Hepatocyte (in vitro differentiated cells): Measurements from ENCODE around the gene CHFR. TPM values are rescaled to one million over a fixed set of nuclear protein-coding genes. Genes with fewer than 3 reads are reported as not detected.

ENCODE experiments used
- DNase-seq: peaks from one replicate; pipeline ENCODE4 v3.0.0-alpha.2; 2016; ENCODE audit warnings: low spot score
- H2AFZ ChIP-seq: fragments of 200-600 bp; sonication (generic); 2 replicates; pipeline ENCODE4 v1.6.0; 2016; ENCODE audit warnings: antibody characterized with exemption, mild to moderate bottlenecking
- H3K27ac ChIP-seq: fragments of 200-600 bp; sonication (generic); 2 replicates; pipeline ENCODE4 v1.5.1; 2016; ENCODE audit warnings: mild to moderate bottlenecking
- H3K27me3 ChIP-seq: fragments of 200-600 bp; sonication (generic); 2 replicates; pipeline ENCODE4 v1.6.1; 2016
- H3K36me3 ChIP-seq: fragments of 200-600 bp; sonication (generic); replicated peaks from 2 replicates; pipeline ENCODE4 v1.5.1; 2016; ENCODE audit warnings: low read depth; ENCODE audit not compliant: insufficient read depth
- H3K4me1 ChIP-seq: fragments of 200-600 bp; sonication (generic); 2 replicates; pipeline ENCODE4 v1.5.1; 2016; ENCODE audit warnings: mild to moderate bottlenecking, moderate library complexity; ENCODE audit not compliant: insufficient read depth
- H3K4me2 ChIP-seq: fragments of 200-600 bp; sonication (generic); 2 replicates; pipeline ENCODE4 v1.6.0; 2016
- H3K4me3 ChIP-seq: fragments of 200-600 bp; sonication (generic); 2 replicates; pipeline ENCODE4 v1.5.1; 2016; ENCODE audit warnings: mild to moderate bottlenecking
- H3K79me2 ChIP-seq: fragments of 200-600 bp; sonication (generic); 2 replicates; pipeline ENCODE4 v1.6.0; 2017; ENCODE audit warnings: mild to moderate bottlenecking
- H3K9me2 ChIP-seq: fragments of 200-600 bp; sonication (generic); replicated peaks from 2 replicates; pipeline ENCODE4 v1.6.0; 2017; ENCODE audit warnings: mild to moderate bottlenecking; ENCODE audit not compliant: insufficient read depth
- H3K9me3 ChIP-seq: fragments of 200-600 bp; sonication (generic); 2 replicates; pipeline ENCODE4 v1.5.1; 2016; ENCODE audit warnings: low read depth, mild to moderate bottlenecking
- H4K20me1 ChIP-seq: fragments of 200-600 bp; sonication (generic); 2 replicates; pipeline ENCODE4 v1.6.0; 2016; ENCODE audit warnings: mild to moderate bottlenecking; ENCODE audit not compliant: insufficient read depth, poor library complexity, severe bottlenecking
- CTCF ChIP-seq: fragments of 200-600 bp; sonication (generic); IDR thresholded peaks from 2 replicates; pipeline ENCODE4 v1.5.1; 2016; ENCODE audit warnings: antibody characterized with exemption, mild to moderate bottlenecking; ENCODE audit not compliant: poor library complexity
- EZH2 ChIP-seq: fragments of 200-600 bp; sonication (generic); IDR thresholded peaks from 2 replicates; pipeline ENCODE4 v1.6.1; 2016; ENCODE audit warnings: antibody characterized with exemption, mild to moderate bottlenecking, borderline replicate concordance
- EZH2phosphoT487 ChIP-seq: fragments of 200-600 bp; sonication (generic); IDR thresholded peaks from one replicate; pipeline ENCODE4 v1.6.1; 2018; ENCODE audit warnings: antibody characterized with exemption, mild to moderate bottlenecking, low read depth, moderate library complexity; ENCODE audit not compliant: unreplicated experiment, severe bottlenecking
- WGBS: methylation state at CpG from one replicate; pipeline ENCODE4 v1.1.6; 2016; ENCODE audit warnings: low lambda C conversion rate; ENCODE audit errors: missing lambda C conversion rate; 5-methylcytosine and 5-hydroxymethylcytosine counted together
- polyA plus RNA-seq: library from polyadenylated mRNA; unstranded; fragments of >200 nt; fragmentation: Nextera tagmentation; extraction: Ambion mirVana; gene quantifications from 2 replicates; pipeline ENCODE4 v1.2.1, GENCODE V29; 2016
- total RNA-seq: library from RNA; depleted of rRNA; stranded (reverse); fragments of >200 nt; gene quantifications from 2 replicates; pipeline ENCODE4 v1.2.3, GENCODE V29; 2014

The CHFR gene
- total and polyA plus RNA-seq, 2 experiments from 2014 or later = 33.4 to 36.8 TPM

GRCh38 chr12:132787877-132788276 lies 99.5 kb downstream of the CHFR start:
- WGBS = 98% methylated on average over 8 of the region's 15 CpGs
- Histone ChIP-seq H2AFZ (no peak overlapping the region), H3K27ac (no peak overlapping the region), H3K4me2 (no peak overlapping the region), H3K4me3 (no peak overlapping the region), H3K36me3 (no peaks in the 10 kb centered on the region), H3K4me1 (no peaks in the 10 kb centered on the region), H3K9me2 (no peaks in the 10 kb centered on the region), H3K9me3 (no peaks in the 10 kb centered on the region), H3K79me2 (no peaks in the 10 kb centered on the region), H3K27me3 (no peaks in the 10 kb centered on the region), H4K20me1 (peaks cover 4% of the 10 kb centered on the region)
- TF ChIP-seq CTCF (no peak), EZH2phosphoT487 (no peak), EZH2 (no peak)
- DNase-seq = no peak

GRCh38 chr12:132786192-132786591 lies 101.2 kb downstream of the CHFR start:
- Histone ChIP-seq H3K9me3 (no peaks in the 10 kb centered on the region), H2AFZ (no peak overlapping the region), H3K27ac (no peak overlapping the region), H4K20me1 (peaks cover 3% of the 10 kb centered on the region), H3K4me3 (no peak overlapping the region), H3K27me3 (no peaks in the 10 kb centered on the region), H3K4me2 (no peak overlapping the region), H3K9me2 (no peaks in the 10 kb centered on the region), H3K79me2 (no peaks in the 10 kb centered on the region), H3K36me3 (no peaks in the 10 kb centered on the region), H3K4me1 (no peaks in the 10 kb centered on the region)
- no peak for TF ChIP-seq CTCF
- 98% methylated on average over 20 of the region's 21 CpGs for WGBS
- no peak for DNase-seq

- Histone ChIP-seq H3K4me1 (no peaks in the 10 kb centered on the region), H3K36me3 (no peaks in the 10 kb centered on the region), H3K27me3 (no peaks in the 10 kb centered on the region), H3K9me3 (no peaks in the 10 kb centered on the region), H3K27ac (no peak overlapping the region), H3K9me2 (no peaks in the 10 kb centered on the region), H4K20me1 (no peaks in the 10 kb centered on the region), H3K79me2 (no peaks in the 10 kb centered on the region), H2AFZ (no peak overlapping the region), H3K4me2 (no peak overlapping the region), H3K4me3 (no peak overlapping the region)
- no peak for DNase-seq
- no peak for TF ChIP-seq EZH2
- TF ChIP-seq CTCF = no peak
- no peak for TF ChIP-seq EZH2phosphoT487
- 93% methylated on average over 9 of the region's 9 CpGs for WGBS
Measured at GRCh38 chr12:132784580-132784979, 102.8 kb downstream of the CHFR start.

- no peaks in the 10 kb centered on the region for H3K36me3 ChIP-seq
- WGBS = 96% methylated on average over 21 of the region's 22 CpGs
- no peaks in the 10 kb centered on the region for H3K79me2 ChIP-seq
- H3K4me1 ChIP-seq = no peaks in the 10 kb centered on the region
- no peak overlapping the region for H3K4me3 ChIP-seq
- H3K4me2 ChIP-seq = no peak overlapping the region
- no peaks in the 10 kb centered on the region for H3K9me3 ChIP-seq
- H3K27ac ChIP-seq = no peak overlapping the region
- H3K9me2 ChIP-seq = no peaks in the 10 kb centered on the region
- no peaks in the 10 kb centered on the region for H4K20me1 ChIP-seq
- no peak overlapping the region for H2AFZ ChIP-seq
- TF ChIP-seq EZH2 (no peak), CTCF (no peak), EZH2phosphoT487 (no peak)
- no peak for DNase-seq
- no peaks in the 10 kb centered on the region for H3K27me3 ChIP-seq
Measured at GRCh38 chr12:132783917-132784531, 103.4 kb downstream of the CHFR start.
